Measurements from ENCODE around the gene RPRML.
"Not testable (repeated sequence)": the region's sequence is repeated elsewhere in the genome, so short reads cannot be mapped to it uniquely, and the experiment has no call there.

The RPRML gene

GRCh38 chr17:46979147-46979863 is at the start of gene RPRML:
Gene RPRML, minus strand, starts transcription at chr17:46979253. Its CDS starts 246 bp downstream, at chr17:46979007.
- peaks cover 55% of the 10 kb centered on the region for H3K27me3 Mint-ChIP-seq
- DNase-seq (ENCODE audit: low spot score in 2 of 2) (no peak), ATAC-seq (replicated peaks; ENCODE audit: extremely low read depth, poor library complexity, severe bottlenecking) (no peak)
- peak within 1 kb of the TSS; percentile 46 for H3K27ac Mint-ChIP-seq (ENCODE audit: low read depth)
- no peaks in the 10 kb centered on the region for H3K9me3 Mint-ChIP-seq
- H3K4me3 Mint-ChIP-seq, result peak within 1 kb of the TSS; percentile 76
- H3K36me3 Mint-ChIP-seq (ENCODE audit: insufficient read depth), result peaks cover 1% of the 10 kb centered on the region
- H3K4me1 Mint-ChIP-seq, result peaks cover 15% of the 10 kb centered on the region

GRCh38 chr17:47016966-47017365 is 37.9 kb upstream of the RPRML start:
- H3K36me3 Mint-ChIP-seq (ENCODE audit: insufficient read depth); H3K4me1 Mint-ChIP-seq; ATAC-seq (replicated peaks; ENCODE audit: extremely low read depth, poor library complexity, severe bottlenecking); H3K27ac Mint-ChIP-seq (ENCODE audit: low read depth); H3K4me3 Mint-ChIP-seq; DNase-seq (ENCODE audit: low spot score in 2 of 2); H3K27me3 Mint-ChIP-seq; H3K9me3 Mint-ChIP-seq: not testable (repeated sequence)

DNA sequence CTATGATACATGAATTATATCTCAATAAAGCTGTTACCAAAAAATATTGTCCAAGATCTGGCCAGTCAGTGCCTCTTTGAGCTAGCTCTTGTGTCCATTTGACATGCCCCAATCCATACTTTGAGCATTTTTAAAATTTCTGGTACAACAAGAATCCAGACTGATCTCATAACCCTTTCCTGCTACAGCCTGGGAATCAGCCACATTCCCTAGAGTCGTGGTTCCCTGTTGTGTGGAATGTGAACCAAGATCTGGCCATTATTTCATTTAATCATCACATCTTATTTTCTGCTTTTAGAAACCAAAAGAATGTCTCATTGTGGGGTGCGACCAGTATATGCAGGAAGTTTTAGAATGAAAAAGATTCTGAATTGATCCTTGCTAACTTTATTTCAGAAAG is 34.3 kb upstream of the RPRML start:
- peaks cover 9% of the 10 kb centered on the region for H3K4me1 Mint-ChIP-seq

GRCh38 chr17:47012457-47012856 is 33.4 kb upstream of the RPRML start:
- ATAC-seq (replicated peaks; ENCODE audit: extremely low read depth, poor library complexity, severe bottlenecking) (no peak), DNase-seq (ENCODE audit: low spot score in 2 of 2) (no peak)
- Mint-ChIP-seq H3K9me3 (no peaks in the 10 kb centered on the region), H3K36me3 (ENCODE audit: insufficient read depth) (peaks cover 2% of the 10 kb centered on the region), H3K27me3 (no peaks in the 10 kb centered on the region), H3K4me1 (peaks cover 9% of the 10 kb centered on the region), H3K4me3 (no peak overlapping the region), H3K27ac (ENCODE audit: low read depth) (no peak overlapping the region)

More for the DNA sequence above, 34.3 kb upstream of the RPRML start:
- ATAC-seq (replicated peaks; ENCODE audit: extremely low read depth, poor library complexity, severe bottlenecking), result no peak
- peaks cover 2% of the 10 kb centered on the region for H3K36me3 Mint-ChIP-seq (ENCODE audit: insufficient read depth)
- H3K4me3 Mint-ChIP-seq, result no peak overlapping the region
- no peak overlapping the region for H3K27ac Mint-ChIP-seq (ENCODE audit: low read depth)
- no peaks in the 10 kb centered on the region for H3K27me3 Mint-ChIP-seq
- no peaks in the 10 kb centered on the region for H3K9me3 Mint-ChIP-seq
- DNase-seq (ENCODE audit: low spot score in 2 of 2), result no peak

DNA sequence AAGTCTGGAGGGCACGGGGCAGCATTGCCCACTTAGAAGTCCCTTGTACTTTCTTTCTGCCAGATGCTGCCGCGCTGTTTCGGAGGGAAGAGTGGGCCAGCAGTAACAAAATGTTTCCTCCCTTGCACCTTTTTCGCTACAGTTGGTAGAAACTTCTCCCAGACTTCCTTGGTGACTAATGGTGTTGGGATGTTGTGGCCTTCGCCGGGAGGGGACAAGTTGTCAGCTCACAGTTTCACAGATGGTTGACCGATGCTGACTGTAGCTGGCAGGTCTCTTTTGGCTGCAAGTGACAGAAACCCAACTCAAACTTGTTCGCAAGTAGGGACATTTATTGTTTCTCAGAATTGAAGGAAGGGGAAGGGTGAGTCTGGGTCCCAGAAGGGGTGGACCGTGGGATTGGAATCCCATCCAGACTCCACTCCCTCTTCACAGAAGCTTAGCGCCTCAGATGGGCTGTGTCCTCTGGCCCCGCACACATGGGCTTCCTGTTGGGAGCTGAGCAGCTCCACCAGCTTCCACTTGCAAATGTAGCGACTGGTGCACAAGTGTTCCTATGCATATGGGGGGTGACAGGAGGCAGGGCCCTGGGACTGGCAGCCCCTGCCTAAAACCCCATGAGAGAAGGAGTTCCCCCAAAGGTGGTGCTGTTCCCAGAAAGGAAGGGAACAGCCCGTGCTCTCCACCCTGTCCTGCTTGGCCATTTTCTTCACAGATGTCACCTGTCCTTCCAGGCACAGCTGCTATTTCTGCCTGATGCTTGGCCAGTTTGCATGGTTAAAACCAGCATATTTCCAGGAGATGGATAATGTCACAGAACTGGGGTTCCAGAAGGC is 30.9 kb upstream of the RPRML start:
- Mint-ChIP-seq H3K27me3 (no peaks in the 10 kb centered on the region), H3K4me1 (peaks cover 9% of the 10 kb centered on the region), H3K9me3 (no peaks in the 10 kb centered on the region), H3K4me3 (no peak overlapping the region), H3K36me3 (ENCODE audit: insufficient read depth) (peaks cover 2% of the 10 kb centered on the region), H3K27ac (ENCODE audit: low read depth) (no peak overlapping the region)
- DNase-seq (ENCODE audit: low spot score in 2 of 2) (no peak), ATAC-seq (replicated peaks; ENCODE audit: extremely low read depth, poor library complexity, severe bottlenecking) (no peak)

DNA sequence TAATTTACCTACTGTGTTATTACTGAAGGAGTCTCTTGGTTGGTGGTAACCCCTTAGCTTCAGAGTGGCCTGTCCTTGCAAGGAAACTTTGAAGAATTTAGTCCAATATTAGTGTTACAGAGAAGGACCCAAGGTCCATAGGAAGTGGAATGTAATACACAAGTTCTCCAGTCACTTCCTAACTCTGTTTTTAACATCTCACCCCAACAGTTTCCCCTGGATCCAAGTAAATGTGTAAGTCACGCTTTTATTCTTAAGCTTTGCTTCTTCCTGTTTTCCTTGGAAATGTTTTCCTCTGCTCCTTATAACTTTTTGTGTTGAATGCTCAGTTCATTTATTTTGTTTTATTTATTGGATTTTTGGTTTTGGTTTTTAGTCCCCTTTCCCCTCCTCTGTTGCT is 25.9 kb upstream of the RPRML start:
- Mint-ChIP-seq H3K27me3 (no peaks in the 10 kb centered on the region), H3K27ac (ENCODE audit: low read depth) (no peak overlapping the region), H3K4me1 (peaks cover 4% of the 10 kb centered on the region), H3K4me3 (no peak overlapping the region), H3K36me3 (ENCODE audit: insufficient read depth) (peaks cover 2% of the 10 kb centered on the region), H3K9me3 (no peaks in the 10 kb centered on the region)
- no peak for DNase-seq (ENCODE audit: low spot score in 2 of 2)
- ATAC-seq (replicated peaks; ENCODE audit: extremely low read depth, poor library complexity, severe bottlenecking), result no peak

- H3K4me3 Mint-ChIP-seq; H3K27me3 Mint-ChIP-seq; DNase-seq (ENCODE audit: low spot score in 2 of 2); H3K4me1 Mint-ChIP-seq; ATAC-seq (replicated peaks; ENCODE audit: extremely low read depth, poor library complexity, severe bottlenecking); H3K27ac Mint-ChIP-seq (ENCODE audit: low read depth); H3K9me3 Mint-ChIP-seq; H3K36me3 Mint-ChIP-seq (ENCODE audit: insufficient read depth): not testable (repeated sequence)
These were observed 24.8 kb upstream of the RPRML start for GRCh38 chr17:47003864-47004263.

- DNase-seq (ENCODE audit: low spot score in 2 of 2) (no peak), ATAC-seq (replicated peaks; ENCODE audit: extremely low read depth, poor library complexity, severe bottlenecking) (no peak)
- no peak overlapping the region for H3K4me3 Mint-ChIP-seq
- H3K4me1 Mint-ChIP-seq, result no peaks in the 10 kb centered on the region
- no peaks in the 10 kb centered on the region for H3K27me3 Mint-ChIP-seq
- no peaks in the 10 kb centered on the region for H3K9me3 Mint-ChIP-seq
- no peaks in the 10 kb centered on the region for H3K36me3 Mint-ChIP-seq (ENCODE audit: insufficient read depth)
- no peak overlapping the region for H3K27ac Mint-ChIP-seq (ENCODE audit: low read depth)
These were observed 17.0 kb upstream of the RPRML start for GRCh38 chr17:46995841-46996571.

DNA sequence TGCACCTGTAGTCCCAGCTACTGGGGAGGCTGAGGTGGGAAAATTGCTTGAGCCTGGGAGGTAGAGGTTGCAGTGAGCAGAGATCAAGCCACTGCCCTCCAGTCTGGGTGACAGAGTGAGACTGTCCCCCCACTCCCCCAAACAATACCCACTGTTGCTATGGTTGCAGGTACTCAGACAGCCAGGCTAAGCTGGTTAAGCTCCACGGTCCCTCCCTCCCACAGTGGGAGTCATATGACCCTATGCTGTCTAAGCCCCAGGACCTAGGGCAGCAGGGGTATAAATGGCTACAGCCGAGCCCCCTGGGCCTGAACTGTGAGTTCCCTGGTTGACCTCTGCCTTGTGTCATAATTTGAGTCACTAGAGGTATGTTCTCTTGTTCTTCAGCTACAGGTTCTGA is 15.9 kb upstream of the RPRML start:
- ATAC-seq (replicated peaks; ENCODE audit: extremely low read depth, poor library complexity, severe bottlenecking), result no peak
- H3K4me1 Mint-ChIP-seq, result no peaks in the 10 kb centered on the region
- no peak overlapping the region for H3K27ac Mint-ChIP-seq (ENCODE audit: low read depth)

DNA sequence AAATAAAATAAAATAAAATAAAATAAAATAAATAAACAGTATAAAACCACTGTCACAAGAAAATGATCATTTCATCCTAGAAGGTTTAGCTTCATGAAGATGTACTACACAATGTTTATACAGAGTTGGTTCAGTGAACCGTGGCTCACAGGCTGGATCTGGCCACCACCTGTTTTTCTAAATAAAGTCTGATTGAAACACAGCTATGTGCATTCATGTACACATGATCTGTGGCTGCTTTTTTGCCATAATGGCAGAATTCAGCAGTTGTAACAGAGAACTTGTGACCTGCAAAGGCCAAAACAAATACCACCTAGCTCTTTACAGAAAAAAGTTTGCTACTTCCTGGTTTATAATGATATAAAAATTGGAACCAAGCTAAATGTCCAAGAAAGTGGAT is 12.6 kb upstream of the RPRML start:
- H3K27me3 Mint-ChIP-seq, result peaks cover 30% of the 10 kb centered on the region
- no peak overlapping the region for H3K27ac Mint-ChIP-seq (ENCODE audit: low read depth)
- ATAC-seq (replicated peaks; ENCODE audit: extremely low read depth, poor library complexity, severe bottlenecking) (no peak), DNase-seq (ENCODE audit: low spot score in 2 of 2) (no peak)
- H3K4me1 Mint-ChIP-seq, result no peaks in the 10 kb centered on the region
- H3K4me3 Mint-ChIP-seq, result no peak overlapping the region
- H3K36me3 Mint-ChIP-seq (ENCODE audit: insufficient read depth), result no peaks in the 10 kb centered on the region
- H3K9me3 Mint-ChIP-seq, result no peaks in the 10 kb centered on the region

More for the DNA sequence above, 15.9 kb upstream of the RPRML start:
- no peak for DNase-seq (ENCODE audit: low spot score in 2 of 2)
- H3K36me3 Mint-ChIP-seq (ENCODE audit: insufficient read depth), result no peaks in the 10 kb centered on the region
- H3K27me3 Mint-ChIP-seq, result no peaks in the 10 kb centered on the region
- H3K9me3 Mint-ChIP-seq, result no peaks in the 10 kb centered on the region
- H3K4me3 Mint-ChIP-seq, result no peak overlapping the region

- no peak overlapping the region for H3K4me3 Mint-ChIP-seq
- H3K4me1 Mint-ChIP-seq, result no peaks in the 10 kb centered on the region
- ATAC-seq (replicated peaks; ENCODE audit: extremely low read depth, poor library complexity, severe bottlenecking) (no peak), DNase-seq (ENCODE audit: low spot score in 2 of 2) (no peak)
- H3K36me3 Mint-ChIP-seq (ENCODE audit: insufficient read depth), result no peaks in the 10 kb centered on the region
- peaks cover 35% of the 10 kb centered on the region for H3K27me3 Mint-ChIP-seq
- no peak overlapping the region for H3K27ac Mint-ChIP-seq (ENCODE audit: low read depth)
- H3K9me3 Mint-ChIP-seq, result no peaks in the 10 kb centered on the region
These were observed 10.8 kb upstream of the RPRML start for GRCh38 chr17:46989637-46990431.

- not testable (repeated sequence) for ATAC-seq (replicated peaks; ENCODE audit: extremely low read depth, poor library complexity, severe bottlenecking); H3K4me1 Mint-ChIP-seq; H3K27ac Mint-ChIP-seq (ENCODE audit: low read depth); H3K9me3 Mint-ChIP-seq; H3K36me3 Mint-ChIP-seq (ENCODE audit: insufficient read depth); DNase-seq (ENCODE audit: low spot score in 2 of 2); H3K4me3 Mint-ChIP-seq
- peaks cover 35% of the 10 kb centered on the region for H3K27me3 Mint-ChIP-seq
These were observed 8.9 kb upstream of the RPRML start for GRCh38 chr17:46987927-46988326.
